CMK (cell line): ENCODE data around the gene HTD2.
"Not testable (repeated sequence)": the region's sequence is repeated elsewhere in the genome, so short reads cannot be mapped to it uniquely, and the experiment has no call there.

Experiments used
- DNase-seq: peaks from one replicate; pipeline ENCODE4 v3.0.0-alpha.2; 2010; ENCODE audit warnings: low read depth

Gene HTD2

DNA sequence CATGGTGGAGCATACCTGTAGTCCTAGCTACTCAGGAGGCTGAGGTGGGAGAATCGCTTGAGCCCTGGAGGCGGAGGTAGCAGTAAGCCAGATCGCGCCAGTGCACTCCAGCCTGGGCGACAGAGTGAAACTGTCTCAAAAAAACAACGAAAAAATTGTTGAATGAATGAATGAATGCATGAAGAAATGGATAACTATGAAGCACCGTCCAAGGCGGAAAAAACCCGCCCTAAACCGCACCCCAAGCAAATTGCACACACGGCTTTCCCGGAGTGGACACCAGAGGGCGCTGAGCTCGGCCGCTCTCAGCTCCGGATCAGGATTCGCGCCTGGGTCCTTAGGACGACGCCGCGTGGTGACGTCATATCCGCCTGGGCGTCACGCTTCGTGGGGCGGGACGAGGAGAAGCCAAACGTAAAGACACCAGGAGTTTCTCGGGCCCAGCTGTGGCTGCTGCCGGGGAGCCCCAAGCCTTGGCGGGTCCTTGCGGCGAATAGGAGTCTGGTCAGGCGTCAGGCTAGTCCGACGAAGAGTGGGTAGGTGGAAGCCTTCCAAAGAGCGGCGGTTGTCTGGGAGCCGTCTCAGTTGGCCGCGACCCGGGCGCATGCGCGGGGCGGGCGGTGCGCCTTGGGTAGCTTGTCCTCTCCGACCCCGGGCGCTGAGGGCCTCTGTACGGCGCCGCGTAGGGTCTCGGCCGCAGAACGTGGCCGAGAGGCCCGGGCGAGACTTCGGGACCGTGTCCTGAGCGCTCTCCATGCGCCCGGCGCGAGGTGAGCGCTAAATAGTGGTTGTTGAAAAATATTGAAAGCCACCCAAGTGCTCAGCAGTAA is at the start of gene HTD2, which contains the start of gene RPP14:
HTD2 (plus strand) TSS at position 639 of the 830 bp plus-strand sequence. CDS start 11,094 bp downstream, outside the sequence.
RPP14 (plus strand) TSS at position 364 of the 830 bp plus-strand sequence. CDS start 4,085 bp downstream, outside the sequence.
- peak; percentile 95 for DNase-seq

DNA sequence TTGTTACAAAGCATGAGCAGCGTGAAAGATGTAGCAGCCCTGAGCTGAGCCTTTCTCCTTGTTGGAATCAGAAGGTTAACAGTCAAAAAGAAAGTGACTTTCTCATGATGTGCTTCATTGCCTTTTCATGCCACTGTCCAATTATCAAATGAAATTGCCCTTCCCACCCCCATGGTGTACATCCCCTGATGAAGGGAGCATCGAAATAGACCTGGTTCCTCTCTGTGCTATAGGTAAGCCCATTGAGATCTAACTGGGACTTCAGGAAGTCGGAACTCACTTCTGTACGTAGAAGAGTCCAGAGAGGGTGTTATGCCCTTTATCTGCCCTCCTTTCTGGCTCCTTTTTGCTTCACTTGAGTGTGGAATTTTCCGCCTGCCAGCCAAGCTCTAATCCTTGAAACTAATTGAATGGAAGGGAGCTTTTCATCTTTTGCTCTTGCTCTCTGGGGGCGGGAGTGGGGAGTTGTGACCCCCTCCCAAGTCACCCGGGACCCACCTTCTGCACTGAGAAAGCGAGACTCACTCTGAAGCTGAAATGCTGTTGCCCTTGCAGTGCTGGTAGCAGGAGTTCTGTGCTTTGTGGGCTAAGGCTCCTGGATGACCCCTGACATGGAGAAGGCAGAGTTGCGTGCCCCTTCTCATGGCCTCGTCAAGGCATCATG is 47.8 kb upstream of the HTD2 start:
- no peak for DNase-seq

DNA sequence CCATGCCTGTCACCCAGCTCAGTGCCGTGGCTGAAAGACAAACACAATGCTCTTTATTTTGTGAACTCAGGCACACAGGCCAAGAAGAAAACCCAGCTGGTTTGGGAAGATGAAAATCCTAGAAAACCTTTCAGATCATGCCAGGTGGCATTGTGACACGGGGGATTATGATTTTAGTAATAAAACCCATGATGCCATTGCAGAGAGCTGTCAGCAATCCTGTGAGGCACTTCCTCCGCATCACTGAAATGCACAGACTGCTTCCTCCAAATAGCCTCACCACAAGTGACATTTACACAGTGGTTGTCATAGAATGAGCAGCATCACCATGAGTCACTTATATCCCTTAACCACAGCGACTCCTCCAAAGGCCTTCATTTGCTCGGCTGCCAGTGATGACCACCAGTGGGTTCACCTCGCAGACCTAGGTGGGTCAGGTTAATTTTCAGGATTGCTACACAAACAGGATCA is 46.0 kb upstream of the HTD2 start:
- DNase-seq = no peak

DNA sequence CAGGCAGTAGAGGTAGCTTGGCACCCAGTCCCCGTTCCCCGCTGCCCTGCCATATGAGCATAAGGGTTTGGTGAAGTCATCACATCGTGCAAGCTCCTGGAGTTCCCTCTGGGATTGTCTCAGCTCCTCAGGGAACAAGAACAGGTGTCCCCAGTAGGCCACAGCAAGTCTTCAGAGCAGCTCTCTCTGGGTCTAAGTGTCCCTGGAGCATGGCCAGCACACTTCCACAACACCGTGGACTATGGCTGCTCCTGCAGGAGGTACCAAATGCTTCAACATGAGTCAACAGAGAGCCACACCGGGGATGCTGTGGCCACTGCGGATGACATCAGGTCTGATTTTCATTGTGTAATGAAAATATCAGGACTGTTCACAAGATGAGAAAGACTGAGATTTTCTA is 45.6 kb upstream of the HTD2 start:
- no peak for DNase-seq

DNA sequence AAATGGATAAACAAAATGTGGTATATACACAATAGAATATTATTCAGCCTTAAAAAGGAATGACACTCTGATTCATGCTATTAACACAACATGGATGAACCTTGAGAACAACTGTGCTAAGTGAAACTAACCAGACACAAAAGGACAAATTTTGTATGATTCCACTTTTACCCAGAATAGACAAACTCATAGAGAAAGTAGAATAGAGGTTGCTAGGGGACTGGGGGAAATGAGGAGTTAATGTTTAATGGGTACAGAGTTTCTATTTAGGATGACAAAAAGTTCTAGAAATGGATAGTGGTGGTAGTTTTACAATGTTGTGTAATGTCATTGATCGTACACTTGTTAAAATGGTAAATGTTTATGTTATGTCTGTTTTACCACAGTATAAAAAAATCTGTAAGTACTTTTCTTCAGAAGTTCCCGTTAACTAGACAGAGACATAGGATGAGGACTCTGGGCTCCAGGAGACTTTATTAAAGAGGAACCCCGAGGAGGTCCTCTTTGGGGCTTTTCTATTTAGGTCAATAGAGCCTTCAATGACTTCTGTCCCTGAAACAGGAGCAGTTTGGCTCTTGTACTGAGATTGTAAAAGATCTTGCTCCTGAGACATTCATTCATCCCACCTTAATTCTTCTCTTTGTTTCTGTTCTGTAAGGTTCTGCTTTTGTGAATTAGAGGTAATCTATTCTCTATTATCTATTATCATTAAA is 44.2 kb upstream of the HTD2 start:
- no peak for DNase-seq

DNA sequence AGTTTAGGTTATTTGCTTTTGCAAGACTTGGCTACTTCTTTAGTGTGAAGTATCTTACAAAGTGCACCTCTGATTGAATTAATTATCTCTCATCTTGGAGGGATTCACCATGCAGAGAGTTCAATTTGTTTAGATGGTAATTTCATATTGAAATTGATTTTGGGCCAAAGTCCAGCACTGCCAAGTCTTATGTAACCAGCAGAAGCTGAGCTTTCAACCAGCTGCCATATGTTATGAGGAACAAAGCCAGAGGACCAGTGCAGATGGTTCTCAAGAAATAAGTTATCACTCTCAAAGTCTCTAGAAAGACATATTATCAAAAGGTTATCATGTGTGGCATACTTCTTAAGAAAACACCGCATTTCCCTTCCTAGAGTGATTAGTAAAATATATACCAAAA is 39.7 kb upstream of the HTD2 start:
- no peak for DNase-seq

DNA sequence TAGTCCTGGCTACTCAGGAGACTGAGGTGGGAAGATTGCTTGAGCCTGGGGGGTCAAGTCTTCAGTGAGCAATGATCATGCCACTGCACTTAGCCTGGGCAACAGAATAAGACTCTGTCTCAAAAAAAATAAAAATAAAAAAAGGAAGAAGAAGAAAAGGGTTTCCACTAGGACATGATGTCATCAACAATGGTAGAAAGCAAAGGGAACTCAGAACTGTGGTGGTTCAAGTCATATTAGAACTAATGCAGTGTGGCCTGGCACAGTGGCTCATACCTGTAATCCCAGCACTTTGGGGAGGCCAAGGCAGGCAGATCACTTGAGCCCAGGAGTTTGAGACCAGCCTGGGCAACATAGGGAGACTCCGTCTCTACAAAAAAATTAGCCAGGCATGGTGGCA is 38.8 kb upstream of the HTD2 start:
- not testable (repeated sequence) for DNase-seq

DNA sequence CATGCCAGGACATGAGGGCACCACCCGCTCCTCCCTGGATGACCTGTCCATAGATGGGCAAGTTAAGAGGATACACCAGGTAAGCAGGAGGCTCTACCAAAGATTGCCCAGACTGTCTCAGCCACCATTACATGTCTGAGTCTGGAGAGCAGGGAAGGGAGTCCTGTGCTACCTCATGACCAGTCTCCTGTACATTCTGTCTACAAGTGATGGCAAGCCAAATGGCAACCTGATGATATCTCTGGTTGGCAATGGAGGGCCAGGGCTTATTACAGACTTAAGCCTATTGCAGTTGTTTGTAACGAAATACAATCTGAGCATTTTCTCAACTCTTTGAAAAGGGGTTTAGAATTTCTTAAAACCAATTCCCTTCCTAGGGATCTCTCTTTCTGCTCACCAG is 37.0 kb upstream of the HTD2 start:
- DNase-seq = no peak

DNA sequence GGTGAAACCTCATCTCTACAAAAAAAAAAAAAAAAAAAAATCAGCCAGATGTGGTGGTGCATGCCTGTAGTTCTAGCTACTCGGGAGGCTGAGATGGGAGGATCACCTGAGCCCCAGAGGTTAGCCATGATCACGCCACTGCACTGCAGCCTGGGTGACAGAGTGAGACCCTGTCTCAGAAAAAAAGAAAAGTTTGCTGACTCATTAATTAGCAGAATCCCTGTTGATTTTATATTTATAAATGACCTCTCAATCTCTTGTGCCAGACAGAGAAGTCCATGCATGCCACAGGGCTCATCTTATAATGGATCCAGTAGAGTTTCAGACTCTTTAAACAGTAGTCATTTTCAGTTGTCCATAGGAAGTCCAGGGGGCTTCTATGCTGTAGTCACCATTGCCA is 35.8 kb upstream of the HTD2 start:
- no peak for DNase-seq

DNA sequence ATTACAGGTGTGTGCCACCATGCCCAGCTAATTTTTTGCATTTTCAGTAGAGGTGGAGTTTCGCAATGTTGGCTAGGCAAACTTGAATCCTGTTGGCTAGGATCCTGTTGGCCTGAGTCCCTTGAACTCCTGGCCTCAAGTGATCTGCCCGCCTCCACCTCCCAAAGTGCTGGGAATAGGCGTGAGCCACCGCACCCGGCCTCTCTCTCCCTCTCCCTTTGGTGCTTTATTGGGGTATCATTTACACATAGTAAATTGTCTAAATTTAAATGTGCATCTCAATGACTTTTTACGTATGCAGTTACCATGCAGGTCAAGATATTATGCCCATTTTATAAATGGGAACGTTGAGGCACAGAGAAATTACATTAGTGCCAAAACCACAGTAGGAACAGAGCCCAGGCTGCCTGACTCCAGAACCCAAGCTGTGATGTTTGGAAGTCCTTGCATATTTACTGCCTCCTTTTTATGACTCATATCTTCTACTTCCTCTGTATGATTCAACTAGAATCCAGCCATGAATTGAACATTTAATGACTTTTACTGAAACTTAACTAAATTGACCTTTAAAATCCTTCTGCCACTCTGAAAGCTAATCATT is 34.3 kb upstream of the HTD2 start:
- no peak for DNase-seq

DNA sequence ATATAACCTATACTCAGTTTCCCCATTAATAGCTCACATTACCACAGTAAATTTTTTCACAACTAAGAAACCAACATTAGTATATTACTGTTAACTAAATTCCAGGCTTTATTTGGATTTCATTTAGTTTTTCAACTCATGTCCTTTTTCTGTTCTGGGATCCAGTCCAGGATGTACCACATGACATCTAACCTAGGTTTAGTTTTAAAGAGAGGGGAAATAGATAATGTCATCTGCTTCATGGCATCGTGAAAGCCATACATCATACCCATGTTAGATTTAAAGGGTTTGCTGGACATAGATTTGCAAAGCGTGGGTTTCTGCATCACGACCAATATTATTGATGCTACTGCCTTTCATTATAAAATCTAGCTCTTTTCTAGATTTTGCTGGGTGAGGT is 33.4 kb upstream of the HTD2 start:
- DNase-seq = no peak

DNA sequence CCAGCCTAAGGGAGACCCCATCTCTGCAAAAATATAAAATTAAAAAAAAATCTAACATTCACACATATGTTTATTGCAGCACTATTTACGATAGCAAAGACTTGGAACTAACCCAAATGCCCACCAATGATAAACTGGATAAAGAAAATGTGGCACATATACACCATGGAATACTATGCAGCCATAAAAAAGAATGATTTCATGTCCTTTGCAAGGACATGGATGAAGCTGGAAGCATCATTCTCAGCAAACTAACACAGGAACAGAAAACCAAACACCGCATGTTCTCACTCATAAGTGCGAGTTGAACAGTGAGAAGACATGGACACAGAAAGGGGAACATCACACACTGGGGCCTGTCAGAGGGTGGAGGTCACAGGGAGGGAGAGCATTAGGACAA is 33.0 kb upstream of the HTD2 start:
- not testable (repeated sequence) for DNase-seq

DNA sequence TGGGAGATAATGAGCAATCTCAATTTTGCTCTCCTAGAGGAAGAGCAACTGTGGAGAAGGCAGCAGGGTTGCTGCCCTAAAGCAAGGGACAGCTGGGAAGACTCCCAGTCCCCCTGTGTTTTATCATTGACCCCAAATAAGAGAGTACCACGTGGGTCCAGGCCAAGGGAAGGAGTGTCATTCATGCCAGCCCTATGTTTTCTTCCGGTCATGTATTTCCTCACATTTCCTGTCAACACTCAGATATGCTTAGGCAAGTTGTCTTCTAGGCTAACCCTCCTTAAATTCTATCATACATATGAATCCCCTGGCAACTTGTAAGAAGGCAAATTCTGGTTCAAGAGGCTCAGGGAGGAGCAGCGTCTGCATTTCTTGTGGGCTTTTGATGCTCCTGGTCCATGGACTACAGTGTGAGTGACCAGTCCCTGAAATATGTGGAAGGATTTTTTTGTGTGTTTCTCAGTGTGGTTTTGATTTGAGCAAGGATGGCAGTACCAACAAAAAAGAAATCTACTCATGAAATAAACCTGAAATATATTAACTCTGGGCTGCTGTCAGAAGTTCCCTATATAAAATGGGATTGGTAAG is 32.2 kb upstream of the HTD2 start:
- DNase-seq = no peak

DNA sequence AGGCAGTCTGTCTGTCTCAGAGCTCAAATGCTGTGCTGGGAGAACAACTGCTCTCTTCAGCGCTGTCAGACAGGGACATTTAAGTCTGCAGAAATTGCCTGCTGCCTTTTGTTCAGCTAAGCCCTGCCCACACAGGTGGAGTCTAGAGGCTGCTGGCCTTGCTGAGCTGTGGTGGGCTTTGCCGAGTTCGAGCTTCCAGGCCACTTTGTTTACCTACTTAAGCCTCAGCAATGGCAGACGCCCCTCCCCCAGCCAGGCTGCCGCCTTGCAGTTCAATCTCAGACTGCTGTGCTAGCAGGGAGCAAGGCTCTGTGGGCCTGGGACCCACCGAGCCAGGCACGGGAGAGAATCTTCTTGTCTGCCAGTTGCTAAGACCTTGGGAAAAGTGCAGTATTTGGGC is 25.3 kb upstream of the HTD2 start:
- DNase-seq = no peak

DNA sequence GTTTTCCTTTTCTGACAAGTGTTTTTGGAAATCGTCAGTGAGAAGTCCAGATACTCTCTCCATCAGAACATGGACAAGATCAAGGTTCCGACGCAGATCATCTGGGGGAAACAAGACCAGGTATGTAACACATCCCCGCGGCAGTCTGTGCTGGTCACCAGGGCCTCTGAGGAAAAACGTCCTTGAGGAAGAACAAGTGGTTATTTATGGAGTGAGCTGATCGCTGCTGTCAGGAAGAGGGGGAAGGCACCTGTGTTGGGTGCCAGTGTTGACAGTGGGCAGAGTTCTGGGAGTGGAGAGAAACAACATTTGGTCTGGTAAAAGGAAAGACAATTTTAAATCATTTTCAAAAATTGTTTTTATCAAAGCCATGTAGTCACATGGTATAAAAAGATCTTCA is 21.0 kb upstream of the HTD2 start:
- no peak for DNase-seq

DNA sequence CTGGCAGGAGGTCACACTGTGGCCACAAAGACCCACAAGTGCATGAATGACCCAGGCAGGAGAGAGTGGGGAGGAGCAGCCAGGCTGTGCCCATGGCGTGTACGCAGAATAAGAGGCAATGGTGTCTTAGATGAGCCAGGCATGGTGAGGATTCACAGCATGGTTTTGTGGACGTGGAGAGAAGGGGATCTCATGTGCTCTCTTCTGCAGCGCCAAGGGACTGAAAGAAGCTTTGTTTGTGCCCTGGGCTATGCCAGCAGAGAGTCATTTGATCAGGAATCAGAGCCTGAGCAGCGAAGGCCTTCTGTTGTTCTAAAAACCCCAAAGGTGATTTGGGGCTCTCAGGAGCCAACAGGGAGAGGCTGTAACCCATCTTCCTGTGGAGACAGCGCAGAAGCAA is 19.0 kb upstream of the HTD2 start:
- no peak for DNase-seq

DNA sequence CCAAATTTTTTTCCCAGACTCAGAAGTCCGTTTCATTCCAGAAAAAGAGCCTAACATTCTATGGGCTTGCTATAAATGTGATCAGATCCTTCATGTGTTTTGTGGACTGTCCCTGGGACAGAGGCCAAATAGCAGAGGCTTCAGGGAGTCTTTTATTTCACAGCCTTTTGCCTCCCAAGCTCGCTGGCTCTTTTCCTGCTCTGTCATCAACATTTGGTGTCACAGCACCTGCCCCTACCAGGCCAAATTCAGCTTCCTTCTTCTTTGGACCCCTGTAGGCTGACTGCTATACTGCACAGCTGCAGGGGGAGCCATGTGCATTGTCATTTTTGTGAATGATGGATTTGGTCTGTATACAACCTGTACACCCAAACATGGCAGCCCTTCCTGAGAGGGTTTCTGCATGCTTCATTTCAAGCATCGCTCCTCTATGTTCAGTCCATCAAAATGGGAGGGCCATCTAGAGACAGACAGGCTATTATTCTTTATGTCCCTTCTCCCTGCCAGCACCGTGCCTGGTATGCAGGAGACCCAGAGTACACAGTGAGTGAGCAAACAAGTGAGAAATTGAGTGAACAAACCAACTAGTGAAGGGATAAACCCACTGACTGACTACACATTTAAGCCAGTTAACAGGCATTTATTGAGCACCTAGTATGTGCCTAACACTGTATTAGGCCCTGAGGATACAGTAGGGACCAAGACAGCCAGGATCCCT is 18.1 kb upstream of the HTD2 start:
- no peak for DNase-seq

DNA sequence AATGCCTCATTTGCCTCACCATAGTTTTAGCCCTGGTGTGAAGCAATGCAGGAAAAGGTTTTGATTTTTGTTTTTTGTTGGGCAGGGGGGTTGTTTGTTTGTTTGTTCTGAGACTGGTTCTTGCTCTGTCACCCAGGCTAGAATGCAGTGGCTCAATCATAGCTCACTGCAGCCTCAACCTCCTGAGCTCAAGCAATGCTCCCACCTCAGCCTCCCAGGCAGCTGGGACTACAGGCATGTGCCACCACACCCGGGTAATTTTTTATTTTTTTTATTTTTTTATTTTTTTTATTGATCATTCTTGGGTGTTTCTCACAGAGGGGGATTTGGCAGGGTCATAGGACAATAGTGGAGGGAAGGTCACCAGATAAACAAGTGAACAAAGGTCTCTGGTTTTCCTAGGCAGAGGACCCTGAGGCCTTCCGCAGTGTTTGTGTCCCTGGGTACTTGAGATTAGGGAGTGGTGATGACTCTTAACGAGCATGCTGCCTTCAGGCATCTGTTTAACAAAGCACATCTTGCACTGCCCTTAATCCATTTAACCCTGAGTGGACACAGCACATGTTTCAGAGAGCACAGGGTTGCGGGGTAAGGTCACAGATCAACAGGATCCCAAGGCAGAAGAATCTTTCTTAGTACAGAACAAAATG is 17.2 kb upstream of the HTD2 start:
- not testable (repeated sequence) for DNase-seq

DNA sequence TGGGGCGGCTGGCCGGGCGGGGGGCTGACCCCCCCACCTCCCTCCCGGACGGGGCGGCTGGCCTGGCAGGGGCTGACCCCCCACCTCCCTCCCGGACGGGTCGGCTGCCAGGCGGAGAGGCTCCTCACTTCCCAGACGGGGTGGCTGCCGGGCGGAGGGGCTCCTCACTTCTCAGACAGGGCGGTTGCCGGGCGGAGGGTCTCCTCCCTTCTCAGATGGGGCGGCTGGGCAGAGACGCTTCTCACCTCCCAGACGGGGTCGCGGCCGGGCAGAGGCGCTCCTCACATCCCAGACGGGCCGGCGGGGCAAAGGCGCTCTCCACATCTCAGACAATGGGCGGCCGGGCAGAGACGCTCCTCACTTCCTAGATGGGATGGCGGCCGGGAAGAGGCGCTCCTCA is 15.9 kb upstream of the HTD2 start:
- not testable (repeated sequence) for DNase-seq

DNA sequence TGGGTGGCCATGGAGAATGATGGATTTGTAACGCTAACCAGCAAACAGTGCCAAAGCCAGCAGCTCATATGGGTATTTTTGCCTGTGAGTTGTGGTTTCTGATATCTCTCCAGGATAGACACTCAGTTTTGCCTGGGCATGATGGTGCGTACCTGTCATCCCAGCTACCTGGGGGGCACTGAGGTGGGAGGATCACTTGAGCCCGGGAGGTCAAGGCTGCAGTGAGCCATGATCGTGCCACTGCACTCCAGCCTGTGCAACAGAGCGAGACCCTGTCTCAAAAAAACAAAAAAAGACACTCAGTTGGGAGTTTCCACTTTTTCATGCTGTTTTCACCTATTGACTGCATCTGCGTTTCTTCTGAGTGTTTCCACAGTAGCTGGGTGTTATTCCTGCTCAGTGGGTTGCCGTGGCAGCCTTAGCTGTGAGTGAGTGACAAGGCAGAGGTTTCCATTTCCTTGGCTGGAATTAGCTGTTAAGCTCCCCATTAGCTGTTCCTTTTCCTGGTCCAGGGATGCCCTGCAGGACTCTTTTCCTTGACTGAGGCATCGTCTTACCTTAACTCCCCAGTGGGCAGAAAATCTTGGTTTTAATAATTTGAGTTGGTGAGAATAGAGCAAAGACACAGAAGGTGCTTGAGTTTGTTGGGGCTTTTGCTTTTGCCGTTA is 14.5 kb upstream of the HTD2 start:
- DNase-seq = no peak
